ENCODE measurements around the gene EPGN. TPM values are rescaled to one million over a fixed set of nuclear protein-coding genes. Genes with fewer than 3 reads are reported as not detected.

The EPGN gene
- total RNA-seq (2014; rRNA removed; shearing (Covaris generic)) (0.72 TPM in 1 of 2 replicates, not detected in the other), total RNA-seq (2022) (not detected in 2 replicates), Bru-seq, nascent RNA (percentile 25 among the genes with signal in this experiment), BruChase-seq, experiment 1, labeled RNA remaining after a 6-hour chase (percentile 16 among the genes with signal in this experiment), BruChase-seq, experiment 2, labeled RNA remaining after a 2-hour chase (percentile 19 among the genes with signal in this experiment)
- long read RNA-seq, result 0 reads

GRCh38 chr4:74308215-74308614 is at the start of gene EPGN:
Gene EPGN (plus strand): TSS chr4:74308470. CDS start chr4:74308534, 64 bp downstream.
- intact Hi-C loops (cut with micrococcal nuclease; ENCODE audit: unreplicated experiment), result no loop called here
- no peaks in the 10 kb centered on the region for H3K9me2 ChIP-seq (ENCODE audit: insufficient read depth, low read length)
- BruUV-seq (replicated peaks), result no TSS peak
- no peak for DNase-seq (ENCODE audit: low spot score)
- CTCF ChIA-PET (ENCODE audit: unreplicated experiment), result no interaction called here
- H3K27ac ChIP-seq (ENCODE audit: low read depth, low read length, poor library complexity, severe bottlenecking), result no peak within 1 kb of the TSS
- H3K79me2 ChIP-seq (ENCODE audit: insufficient read depth, low read depth, low read length), result no peaks in the 10 kb centered on the region
- peak within 1 kb of the TSS; percentile 75 for H2AFZ ChIP-seq (ENCODE audit: low read length)
- H3K36me3 ChIP-seq (ENCODE audit: insufficient read depth, low read length), result no peaks in the 10 kb centered on the region
- H3K9me3 ChIP-seq (ENCODE audit: low read length), result no peaks in the 10 kb centered on the region
- H3K4me3 ChIP-seq (ENCODE audit: low read depth, low read length, poor library complexity, severe bottlenecking), result no peak within 1 kb of the TSS
- peaks cover 12% of the 10 kb centered on the region for H3K4me1 ChIP-seq (ENCODE audit: insufficient read depth, low read length, poor library complexity, severe bottlenecking)
- no peaks in the 10 kb centered on the region for H4K20me1 ChIP-seq (ENCODE audit: insufficient read depth, low read length)
- POLR2A ChIA-PET, result interaction anchor here (0.7 to 2.4 kb wide), 4 partner anchors 9 to 66 kb away, joined by 3 to 11 read pairs (median 4); no protein-coding TSS in a partner anchor
- no peak for TF ChIP-seq EZH2phosphoT487 (IDR thresholded peaks at IDR 0.05; ENCODE audit: borderline replicate concordance, low read depth, low read length)
- no peak for TF ChIP-seq CTCF (conservative IDR thresholded peaks at IDR 0.05; ENCODE audit: low read length)
- peak within 1 kb of the TSS; percentile 45 for H3K4me2 ChIP-seq (ENCODE audit: low read length)

- intact Hi-C loops (cut with micrococcal nuclease; ENCODE audit: unreplicated experiment), result no loop called here
- Histone ChIP-seq H2AFZ (ENCODE audit: low read length) (no peak overlapping the region), H3K4me3 (ENCODE audit: low read depth, low read length, poor library complexity, severe bottlenecking) (no peak overlapping the region), H4K20me1 (ENCODE audit: insufficient read depth, low read length) (no peaks in the 10 kb centered on the region), H3K36me3 (ENCODE audit: insufficient read depth, low read length) (no peaks in the 10 kb centered on the region), H3K27ac (ENCODE audit: low read depth, low read length, poor library complexity, severe bottlenecking) (no peak overlapping the region), H3K9me2 (ENCODE audit: insufficient read depth, low read length) (no peaks in the 10 kb centered on the region), H3K4me1 (ENCODE audit: insufficient read depth, low read length, poor library complexity, severe bottlenecking) (no peaks in the 10 kb centered on the region), H3K79me2 (ENCODE audit: insufficient read depth, low read depth, low read length) (no peaks in the 10 kb centered on the region), H3K4me2 (ENCODE audit: low read length) (no peak overlapping the region), H3K9me3 (ENCODE audit: low read length) (no peaks in the 10 kb centered on the region)
- POLR2A ChIA-PET, result no interaction called here
- TF ChIP-seq CTCF (conservative IDR thresholded peaks at IDR 0.05; ENCODE audit: low read length) (no peak), EZH2phosphoT487 (IDR thresholded peaks at IDR 0.05; ENCODE audit: borderline replicate concordance, low read depth, low read length) (no peak)
- no TSS peak for BruUV-seq (replicated peaks)
- CTCF ChIA-PET (ENCODE audit: unreplicated experiment), result no interaction called here
- no peak for DNase-seq (ENCODE audit: low spot score)
Measured at GRCh38 chr4:74258963-74259362, 49.3 kb upstream of the EPGN start.

- H3K9me2 ChIP-seq (ENCODE audit: insufficient read depth, low read length), result no peaks in the 10 kb centered on the region
- no peaks in the 10 kb centered on the region for H3K4me1 ChIP-seq (ENCODE audit: insufficient read depth, low read length, poor library complexity, severe bottlenecking)
- DNase-seq (ENCODE audit: low spot score), result no peak
- H4K20me1 ChIP-seq (ENCODE audit: insufficient read depth, low read length), result no peaks in the 10 kb centered on the region
- ChIA-PET CTCF (ENCODE audit: unreplicated experiment) (no interaction called here), POLR2A (interaction anchor here (0.6 to 1.0 kb wide), 2 partner anchors 20 to 765 kb away, joined by 3 read pairs; no protein-coding TSS in a partner anchor)
- H3K27ac ChIP-seq (ENCODE audit: low read depth, low read length, poor library complexity, severe bottlenecking), result no peak overlapping the region
- no peak overlapping the region for H2AFZ ChIP-seq (ENCODE audit: low read length)
- TF ChIP-seq CTCF (conservative IDR thresholded peaks at IDR 0.05; ENCODE audit: low read length) (no peak), EZH2phosphoT487 (IDR thresholded peaks at IDR 0.05; ENCODE audit: borderline replicate concordance, low read depth, low read length) (no peak)
- H3K79me2 ChIP-seq (ENCODE audit: insufficient read depth, low read depth, low read length), result no peaks in the 10 kb centered on the region
- intact Hi-C loops (cut with micrococcal nuclease; ENCODE audit: unreplicated experiment), result no loop called here
- H3K4me3 ChIP-seq (ENCODE audit: low read depth, low read length, poor library complexity, severe bottlenecking), result no peak overlapping the region
- H3K9me3 ChIP-seq (ENCODE audit: low read length), result no peaks in the 10 kb centered on the region
- H3K36me3 ChIP-seq (ENCODE audit: insufficient read depth, low read length), result no peaks in the 10 kb centered on the region
- H3K4me2 ChIP-seq (ENCODE audit: low read length), result no peak overlapping the region
- no TSS peak for BruUV-seq (replicated peaks)
Measured at GRCh38 chr4:74260036-74260435, 48.2 kb upstream of the EPGN start.

Measured in OCI-LY7 (cell line).